ENCODE measurements around the gene PRAMEF27. TPM values are rescaled to one million over a fixed set of nuclear protein-coding genes. Genes with fewer than 3 reads are reported as not detected.
"Not testable (repeated sequence)": the region's sequence is repeated elsewhere in the genome, so short reads cannot be mapped to it uniquely, and the experiment has no call there.

PRAMEF27 gene
- total RNA-seq, result not detected
- long read RNA-seq, result 0 reads

GRCh38 chr1:13056475-13056874, at the start of gene PRAMEF27:
Gene PRAMEF27 (minus strand): TSS chr1:13056575. CDS start chr1:13053659, 2,916 bp downstream.
- DNase-seq; intact Hi-C loops (cut with micrococcal nuclease); ATAC-seq: not testable (repeated sequence)

GRCh38 chr1:13070474-13070873, 14.1 kb upstream of the PRAMEF27 start, which contains the start of gene PRAMEF25:
Gene PRAMEF25 (plus strand): TSS chr1:13070774. CDS start chr1:13073694, 2,920 bp downstream.
- intact Hi-C loops (cut with micrococcal nuclease); ATAC-seq; DNase-seq: not testable (repeated sequence)

GRCh38 chr1:13019846-13020245, 36.5 kb downstream of the PRAMEF27 start:
- DNase-seq; intact Hi-C loops (cut with micrococcal nuclease); ATAC-seq: not testable (repeated sequence)

- DNase-seq; intact Hi-C loops (cut with micrococcal nuclease); ATAC-seq: not testable (repeated sequence)
These were observed 44.4 kb downstream of the PRAMEF27 start for GRCh38 chr1:13011932-13012331.

GRCh38 chr1:13009348-13009747, 47.0 kb downstream of the PRAMEF27 start:
- intact Hi-C loops (cut with micrococcal nuclease); ATAC-seq: not testable (repeated sequence)

GRCh38 chr1:13005732-13006131, 50.6 kb downstream of the PRAMEF27 start:
- intact Hi-C loops (cut with micrococcal nuclease); DNase-seq; ATAC-seq: not testable (repeated sequence)

More at GRCh38 chr1:13009348-13009747, 47.0 kb downstream of the PRAMEF27 start:
- DNase-seq, result not testable (repeated sequence)

Other genes starting within 250 kb of the PRAMEF27 start
- gene PRAMEF11, start 225.2 kb downstream of the PRAMEF27 start, total RNA-seq, result not detected
- gene HNRNPCL1, start 207.9 kb downstream of the PRAMEF27 start, total RNA-seq, result not detected
- gene PRAMEF2, start 199.5 kb downstream of the PRAMEF27 start, total RNA-seq, result not detected
- gene PRAMEF4, start 170.4 kb downstream of the PRAMEF27 start, total RNA-seq, result not detected
- gene PRAMEF10, start 158.3 kb downstream of the PRAMEF27 start, total RNA-seq, result not detected
- not detected for gene PRAMEF7, start 140.0 kb downstream of the PRAMEF27 start, total RNA-seq
- gene PRAMEF6, start 109.0 kb downstream of the PRAMEF27 start, total RNA-seq, result not detected
- gene HNRNPCL3, start 4.2 kb upstream of the PRAMEF27 start, total RNA-seq, result not detected
- not detected for gene PRAMEF25, start 14.2 kb upstream of the PRAMEF27 start, total RNA-seq
- gene HNRNPCL2, start 60.3 kb upstream of the PRAMEF27 start, total RNA-seq, result not detected
- gene PRAMEF26, start 99.4 kb upstream of the PRAMEF27 start, total RNA-seq, result not detected
- not detected for gene HNRNPCL4, start 109.1 kb upstream of the PRAMEF27 start, total RNA-seq
- gene PRAMEF9, start 115.3 kb upstream of the PRAMEF27 start, total RNA-seq, result not detected
- gene PRAMEF13, start 144.8 kb upstream of the PRAMEF27 start, total RNA-seq, result not detected
- gene PRAMEF18, start 169.6 kb upstream of the PRAMEF27 start, total RNA-seq, result not detected
- not detected for gene PRAMEF5, start 197.6 kb upstream of the PRAMEF27 start, total RNA-seq
- not detected for gene PRAMEF8, start 228.6 kb upstream of the PRAMEF27 start, total RNA-seq
- not detected for gene PRAMEF33, start 247.0 kb upstream of the PRAMEF27 start, total RNA-seq